GM19324 (cell line): Measurements from ENCODE around the gene PSMD11.

Source experiments
- ATAC-seq: cut with Tn5 transposase; IDR thresholded peaks from one replicate; pipeline ENCODE4 v1.9.1; 2021; ENCODE audit warnings: mild to moderate bottlenecking, moderate library complexity; ENCODE audit not compliant: unreplicated experiment, low FRiP score

Gene PSMD11

DNA sequence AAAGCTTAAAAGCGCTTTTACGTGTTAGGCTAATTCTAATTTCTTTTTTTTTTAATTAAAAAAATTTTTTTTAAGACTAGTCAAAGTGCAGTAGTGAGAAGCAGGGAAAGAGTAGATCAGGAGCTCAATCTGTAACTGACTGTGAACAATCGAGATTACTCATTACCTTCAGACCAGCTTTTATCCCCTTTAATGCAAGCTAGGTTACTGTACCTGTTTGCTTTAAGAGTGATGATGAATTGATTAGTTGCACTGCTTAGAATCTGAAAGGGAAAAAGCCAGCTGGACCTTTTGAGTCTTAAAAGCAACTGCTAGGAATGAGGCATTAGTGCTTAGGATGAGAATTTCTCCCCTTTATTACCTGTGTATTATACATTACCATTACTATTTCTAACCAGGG, 19.0 kb downstream of the PSMD11 start:
- no peak for ATAC-seq

DNA sequence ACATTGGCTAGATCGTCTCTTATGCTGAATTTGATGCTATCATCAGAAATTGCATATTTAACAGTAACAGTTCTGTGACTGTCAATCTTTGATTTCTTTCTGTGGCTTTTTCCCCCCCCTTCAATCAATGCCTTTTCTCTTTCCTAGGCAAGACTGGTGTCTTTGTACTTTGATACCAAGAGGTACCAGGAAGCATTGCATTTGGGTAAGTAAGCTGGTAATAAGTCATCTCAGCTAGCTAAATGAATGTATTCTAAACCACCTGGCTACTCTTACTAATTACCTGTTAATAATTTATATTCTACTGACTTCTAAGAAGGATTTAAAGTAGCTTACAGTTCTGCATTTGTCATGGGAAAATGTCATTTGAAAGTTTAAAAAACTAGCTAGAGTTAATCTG, 20.1 kb downstream of the PSMD11 start:
- ATAC-seq, result no peak

DNA sequence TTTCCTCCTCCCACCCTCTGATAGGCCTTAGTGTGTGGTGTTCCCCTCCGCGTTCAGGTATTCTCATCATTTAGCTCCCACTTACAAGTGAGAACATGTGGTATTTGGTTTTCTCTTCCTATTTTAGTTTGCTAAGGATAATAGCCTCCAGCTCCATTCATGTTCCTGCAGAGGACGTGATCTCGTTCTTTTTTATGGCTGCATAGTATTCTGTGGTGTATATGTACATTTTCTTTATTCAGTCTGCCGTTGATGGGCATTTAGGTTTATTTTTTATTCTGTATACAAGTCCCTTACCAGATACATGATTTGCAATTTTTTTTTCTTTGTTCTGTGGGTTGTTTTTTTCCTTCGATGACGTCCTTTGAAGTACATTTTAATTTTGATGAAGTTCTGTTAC, 23.6 kb downstream of the PSMD11 start:
- no peak for ATAC-seq

DNA sequence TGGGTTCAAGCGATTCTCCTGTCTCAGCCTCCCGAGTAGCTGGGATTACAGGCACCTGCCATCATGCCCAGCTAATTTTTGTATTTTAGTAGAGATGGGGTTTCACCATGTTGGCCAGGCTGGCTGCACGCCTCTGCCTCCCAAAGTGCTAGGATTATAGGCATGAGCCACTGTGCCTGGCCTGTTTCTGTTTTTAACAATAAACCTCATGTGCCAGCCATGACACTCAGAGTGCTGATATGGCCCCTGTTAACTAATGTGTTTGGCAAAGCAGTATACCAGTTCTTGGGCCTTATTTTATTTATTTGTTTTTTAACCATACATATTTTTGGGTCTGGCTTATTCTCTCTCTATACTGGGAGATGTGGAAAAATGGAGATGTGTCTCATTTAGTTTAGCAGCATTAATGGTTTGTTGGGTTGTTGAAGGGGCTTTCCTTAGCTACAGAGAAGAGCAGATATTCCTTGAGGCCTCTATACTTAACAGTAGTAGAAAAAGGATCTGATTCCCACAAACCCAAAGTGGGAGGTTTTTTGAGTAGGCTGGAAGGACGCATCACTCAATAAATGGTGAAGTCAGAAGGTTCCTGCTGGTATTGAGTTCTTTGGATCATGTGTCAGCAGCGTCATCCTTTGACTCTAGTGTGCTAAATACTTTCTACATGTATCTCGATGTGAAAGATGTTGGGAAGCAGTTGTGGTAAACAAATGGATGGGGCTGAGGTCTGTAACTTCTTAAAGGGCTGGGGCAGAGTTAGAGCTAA, 26.3 kb downstream of the PSMD11 start:
- ATAC-seq, result no peak

DNA sequence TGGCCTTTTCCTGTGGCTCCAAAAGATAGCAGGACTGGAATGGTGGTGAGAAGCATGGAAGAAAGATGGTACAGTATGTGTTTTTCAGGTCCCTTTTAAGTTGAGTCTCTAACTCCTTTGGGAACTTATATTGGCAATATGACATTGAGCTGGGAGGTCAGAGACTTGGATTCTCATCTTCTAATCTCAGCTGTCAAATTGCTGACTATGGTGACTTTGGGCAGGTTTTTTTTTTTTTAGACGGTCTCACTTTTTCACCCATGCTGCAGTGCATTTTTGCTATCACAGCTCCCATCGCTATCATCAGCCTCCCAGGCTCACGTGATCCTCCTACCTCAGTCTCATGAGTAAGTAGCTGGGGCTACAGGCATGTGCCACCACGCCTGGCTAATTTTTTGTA, 27.3 kb downstream of the PSMD11 start:
- no peak for ATAC-seq

DNA sequence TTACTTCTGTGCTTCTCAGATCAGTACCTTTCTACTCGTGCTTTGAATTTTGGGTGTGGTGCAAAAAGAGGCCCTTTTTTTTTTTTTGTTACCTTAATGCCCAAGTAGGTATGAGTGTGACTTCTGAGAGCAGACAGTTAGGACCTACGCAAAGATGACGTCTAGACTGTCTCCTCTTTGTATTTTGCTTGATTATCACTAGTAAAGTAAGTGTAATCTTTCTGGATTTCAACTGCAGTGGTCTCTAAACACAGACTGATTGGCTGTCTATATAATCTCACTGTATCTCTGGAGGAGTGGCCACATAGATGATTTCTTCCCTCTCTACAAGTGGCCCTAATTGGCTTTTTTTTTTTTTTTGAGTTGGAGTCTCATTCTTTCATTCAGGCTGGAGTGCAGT, 30.9 kb downstream of the PSMD11 start:
- ATAC-seq, result no peak

DNA sequence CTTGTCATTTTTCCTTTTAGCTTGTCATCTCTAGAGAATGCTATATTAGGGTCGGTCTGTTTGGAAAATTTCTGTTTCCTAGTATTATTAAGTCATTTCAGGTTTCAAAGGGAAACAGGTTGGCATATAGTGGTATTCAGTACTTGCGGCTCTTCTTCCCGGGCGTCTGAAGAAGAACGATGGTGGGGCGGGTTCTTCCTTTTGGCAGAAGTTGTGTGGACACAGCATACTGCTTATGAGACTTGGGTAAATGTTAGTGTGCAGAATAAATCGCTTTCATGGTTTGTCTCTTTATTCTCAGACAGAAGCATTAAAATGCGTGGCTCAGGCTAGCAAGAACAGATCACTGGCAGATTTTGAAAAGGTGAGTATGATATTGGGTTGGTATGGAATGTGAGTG, 32.9 kb downstream of the PSMD11 start:
- no peak for ATAC-seq

DNA sequence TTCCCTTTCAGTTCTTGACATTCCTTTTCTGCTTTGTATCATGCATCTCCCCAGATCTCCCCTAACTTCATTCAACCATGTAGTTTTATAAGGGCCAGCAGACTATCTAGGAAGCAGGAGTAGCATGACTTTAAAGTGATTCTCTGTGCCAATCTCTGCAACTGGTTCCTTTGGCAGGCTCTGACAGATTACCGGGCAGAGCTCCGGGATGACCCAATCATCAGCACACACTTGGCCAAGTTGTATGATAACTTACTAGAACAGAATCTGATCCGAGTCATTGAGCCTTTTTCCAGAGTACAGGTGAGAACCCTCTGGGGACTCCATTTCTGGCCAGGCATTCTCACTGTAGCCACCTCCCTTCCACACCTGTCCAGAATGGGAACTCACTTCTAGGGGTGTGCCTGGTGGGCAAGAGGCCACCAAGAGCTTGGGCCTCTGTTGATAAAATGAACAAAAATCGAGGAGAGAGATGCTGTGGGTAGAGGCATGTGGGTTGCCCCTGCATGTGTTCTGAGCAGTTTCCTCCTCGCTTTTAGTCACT, 34.8 kb downstream of the PSMD11 start:
- no peak for ATAC-seq

DNA sequence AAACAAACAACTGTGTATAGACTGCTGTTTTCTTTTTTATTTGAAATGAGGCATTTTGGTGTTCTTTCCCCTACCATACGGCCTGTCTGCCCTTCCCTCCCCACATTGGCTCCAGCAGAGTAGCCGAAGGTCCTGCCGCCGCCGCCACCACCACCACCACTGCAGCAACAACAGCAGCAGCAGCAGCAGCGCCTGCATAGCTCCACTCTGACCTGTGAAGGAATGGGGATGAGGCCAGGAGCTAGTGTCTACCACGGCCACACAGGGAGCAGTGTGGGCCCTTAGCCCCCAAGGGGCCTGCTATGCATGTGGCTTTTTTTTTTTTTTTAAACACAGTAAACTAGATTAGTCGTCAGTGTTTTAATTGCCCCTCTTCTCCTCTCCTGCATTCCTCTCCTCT, 36.9 kb downstream of the PSMD11 start:
- ATAC-seq, result no peak

DNA sequence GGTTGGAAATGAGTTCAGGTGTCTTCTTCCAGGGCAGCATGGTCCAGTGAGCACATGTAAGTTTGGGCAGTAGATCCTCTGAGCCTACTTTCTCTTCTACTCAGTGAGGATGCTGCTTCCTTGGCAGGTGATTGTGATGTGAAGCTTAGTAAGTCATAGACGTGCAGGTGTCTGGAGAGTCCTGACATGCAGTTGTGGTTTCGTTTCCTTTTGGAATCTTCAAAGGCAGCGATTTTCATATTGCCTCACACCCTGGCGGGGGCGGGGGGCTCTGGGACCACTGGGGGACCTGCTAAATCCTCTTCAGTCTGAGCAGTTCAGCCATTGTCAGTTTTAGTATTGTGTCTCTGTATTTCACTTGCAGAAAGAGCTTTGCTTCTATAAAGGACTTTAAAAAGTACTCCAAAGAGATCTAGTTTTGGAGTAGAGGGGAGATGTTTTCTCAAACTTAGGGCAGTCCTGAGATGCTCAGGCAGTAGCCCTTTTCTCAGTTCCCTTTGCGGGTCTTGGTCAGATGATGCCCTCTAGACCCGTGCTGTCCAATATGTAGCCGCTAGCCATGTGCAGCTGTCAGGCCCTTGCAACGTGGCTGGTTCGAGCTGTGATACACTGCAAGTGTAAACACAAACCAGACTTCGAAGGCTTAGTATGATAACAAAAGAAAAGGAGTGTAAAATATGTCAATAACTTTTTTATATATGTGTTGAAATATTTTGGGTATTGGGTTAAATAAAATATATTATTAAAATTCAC, 38.4 kb downstream of the PSMD11 start:
- ATAC-seq, result no peak

DNA sequence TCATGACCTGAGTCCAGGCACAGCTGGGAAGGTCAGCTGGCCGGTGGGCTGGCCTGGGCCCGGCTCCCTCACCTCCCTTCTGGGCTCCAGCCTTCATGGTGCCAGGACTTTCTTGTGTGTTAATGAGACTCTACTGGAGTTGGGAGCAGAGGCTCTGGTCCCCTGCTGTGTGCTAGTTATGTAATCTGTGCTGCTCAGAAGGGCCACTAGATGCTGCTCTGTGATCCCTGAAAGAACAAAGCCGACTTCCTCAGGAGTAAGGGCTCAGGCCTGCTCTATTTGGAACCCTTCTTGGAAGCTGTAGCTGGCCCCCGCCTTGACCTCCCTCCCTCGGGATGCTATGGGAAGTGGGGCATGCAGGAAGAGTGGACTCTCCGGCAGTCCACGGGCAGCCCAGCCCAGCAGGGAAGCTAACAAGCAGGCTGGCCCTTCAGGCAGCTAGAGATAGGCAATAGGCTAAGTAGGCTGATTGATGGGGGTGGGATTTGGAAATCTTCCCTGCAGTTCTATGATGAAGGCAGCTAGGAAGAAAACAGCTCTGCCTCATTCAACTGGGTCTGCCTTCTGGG, 39.2 kb downstream of the PSMD11 start:
- ATAC-seq, result no peak

DNA sequence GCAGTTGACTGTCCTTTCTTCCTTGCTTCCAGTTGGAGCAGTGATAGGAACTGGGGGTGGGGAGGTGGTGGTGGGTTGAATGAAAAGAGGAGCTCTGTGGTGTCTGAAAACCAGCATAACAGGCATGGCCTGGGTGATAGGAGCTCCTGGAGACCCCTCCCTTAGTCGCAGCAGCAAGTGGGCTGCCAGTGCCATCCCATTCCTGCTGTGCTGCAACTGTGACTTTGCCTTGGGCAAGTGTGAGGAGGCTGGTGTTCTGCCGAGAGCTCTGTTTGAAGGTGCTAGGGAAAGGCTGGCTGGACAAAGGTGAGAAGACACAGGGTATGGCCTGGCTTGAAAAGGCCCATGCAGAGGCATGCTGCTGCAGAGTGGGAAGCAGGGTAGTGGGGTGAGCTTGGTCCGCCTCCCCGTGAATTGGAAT, 39.7 kb downstream of the PSMD11 start:
- no peak for ATAC-seq

DNA sequence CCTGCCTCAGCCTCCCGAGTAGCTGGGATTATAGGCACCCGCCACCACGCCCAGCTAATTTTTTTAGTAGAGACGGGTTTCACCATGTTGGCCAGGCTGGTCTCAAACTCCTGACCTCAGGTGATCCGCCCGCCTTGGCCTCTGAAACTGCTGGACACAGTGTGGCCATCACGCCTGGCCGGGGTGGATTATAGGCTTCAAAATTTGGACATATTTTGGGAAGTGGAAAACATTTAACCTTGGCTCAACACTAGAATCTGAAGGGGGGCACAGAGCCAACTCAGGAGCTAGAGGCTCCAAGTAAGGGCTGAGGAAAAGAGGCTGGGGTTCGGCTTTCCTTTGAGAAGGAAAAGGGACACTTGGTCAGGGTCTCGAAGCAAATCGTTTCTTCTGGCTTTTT, 40.3 kb downstream of the PSMD11 start:
- ATAC-seq, result no peak

DNA sequence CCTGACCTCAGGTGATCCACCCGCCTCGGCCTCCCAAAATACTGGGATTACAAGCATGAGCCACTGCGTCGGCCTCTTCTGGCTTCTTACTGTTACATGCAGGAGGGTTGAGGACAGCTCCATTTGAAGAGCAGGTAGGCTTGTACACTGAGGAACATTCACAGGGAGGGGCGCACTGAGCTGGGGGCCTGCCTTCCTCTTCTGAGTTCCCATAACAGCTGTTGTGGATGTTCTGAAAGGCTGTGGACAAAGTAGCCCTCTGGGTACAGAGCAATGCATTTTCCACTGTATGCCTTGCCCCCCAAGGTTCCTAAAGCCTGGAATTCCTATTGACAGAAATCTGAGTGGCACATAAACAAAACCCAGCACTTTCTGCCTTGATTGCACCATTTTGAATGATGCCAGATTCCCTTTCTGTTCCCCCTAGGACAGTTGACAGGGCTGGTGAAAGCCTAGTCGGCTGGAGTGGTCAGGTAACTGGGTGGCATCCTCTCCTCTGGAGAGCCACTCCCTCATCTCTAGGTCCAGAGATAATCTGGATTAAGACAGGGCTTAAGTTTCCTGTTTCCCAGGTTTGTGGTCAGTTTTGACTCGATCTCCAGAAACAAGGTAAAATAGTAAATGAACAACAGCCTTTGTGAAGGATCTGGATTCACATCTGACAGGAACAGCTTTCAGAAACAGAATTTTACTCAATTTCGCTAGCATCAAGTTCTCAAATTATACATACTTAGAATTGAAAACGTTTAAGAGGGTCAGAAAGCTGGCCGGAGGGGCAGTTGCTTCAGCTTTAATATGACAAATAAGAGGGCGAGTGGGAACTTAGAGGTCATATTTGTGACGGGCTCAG, 41.2 kb downstream of the PSMD11 start:
- ATAC-seq, result no peak

DNA sequence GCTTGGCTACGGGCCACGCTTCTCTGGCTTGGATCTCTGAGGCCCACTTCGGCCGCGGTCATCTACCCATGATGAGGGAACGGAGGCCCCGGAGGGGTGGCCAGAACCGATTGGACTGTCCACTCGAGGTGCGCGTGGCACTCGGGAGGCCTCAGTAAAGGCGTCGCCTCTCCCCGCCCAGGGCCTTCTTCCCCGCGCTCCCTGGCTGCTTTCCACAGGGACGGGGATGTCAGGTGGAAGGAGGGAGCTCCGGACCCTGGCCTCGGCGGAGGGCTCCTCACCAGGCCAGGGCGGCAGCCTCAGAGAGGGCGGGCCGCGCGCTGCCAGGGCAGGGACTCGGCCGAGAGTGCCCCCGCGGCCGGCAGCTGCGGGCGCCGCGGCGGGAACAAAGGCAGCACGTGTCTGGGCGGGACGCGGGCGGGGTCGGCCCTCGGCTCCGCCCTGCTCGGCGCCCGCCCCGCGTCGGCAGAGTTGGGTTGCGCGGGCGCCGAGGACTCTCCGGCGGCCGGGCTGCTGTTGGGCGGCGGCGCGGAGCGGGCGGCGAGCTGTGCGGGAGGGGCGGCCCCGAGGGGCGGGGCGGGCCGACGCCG, 41.9 kb downstream of the PSMD11 start:
- ATAC-seq, result peak; percentile 41

DNA sequence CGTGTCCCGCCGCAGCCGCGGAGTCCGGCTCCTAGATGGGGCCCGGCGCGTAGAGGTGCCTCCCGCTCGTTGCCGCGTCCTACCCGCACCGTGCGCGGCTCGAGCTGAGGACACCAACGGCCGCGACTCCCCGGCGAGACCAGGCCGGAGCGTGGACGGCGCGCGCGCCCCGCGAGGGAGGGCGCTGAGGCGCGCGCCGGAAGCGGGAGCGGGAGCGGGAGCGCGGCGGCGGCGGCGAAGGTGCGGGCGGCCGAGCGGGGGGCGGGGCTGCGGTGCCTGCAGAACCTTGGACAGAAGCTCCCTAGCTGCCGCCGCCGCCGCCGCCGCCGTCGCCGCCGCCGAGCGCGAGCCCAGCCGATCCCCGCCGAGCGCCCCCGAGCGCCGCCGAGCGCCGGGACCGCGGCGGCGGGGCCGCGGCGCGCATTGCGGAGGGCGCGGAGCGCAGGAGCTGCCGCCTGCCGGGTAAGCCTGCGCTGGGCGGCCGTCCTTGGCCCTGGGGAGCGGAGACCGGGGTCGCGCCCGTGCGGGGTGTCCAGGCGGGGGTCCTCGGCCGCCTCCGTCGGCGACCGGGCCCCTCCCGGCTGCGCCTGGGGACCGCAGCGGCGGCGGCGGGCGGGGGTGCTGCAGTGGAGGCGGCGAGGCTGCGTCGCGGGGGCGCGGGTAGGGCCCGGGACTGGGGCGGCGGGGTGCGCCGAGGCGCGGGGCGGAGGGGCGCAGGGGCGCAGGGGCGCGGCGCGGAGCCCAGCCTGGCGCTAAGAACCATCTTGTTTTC, 42.6 kb downstream of the PSMD11 start, which contains the start of gene CDK5R1:
Gene CDK5R1, plus strand, starts transcription at position 293 of the 772 bp plus-strand sequence. CDS start 628 bp downstream, outside the sequence.
- peak; percentile 33 for ATAC-seq

DNA sequence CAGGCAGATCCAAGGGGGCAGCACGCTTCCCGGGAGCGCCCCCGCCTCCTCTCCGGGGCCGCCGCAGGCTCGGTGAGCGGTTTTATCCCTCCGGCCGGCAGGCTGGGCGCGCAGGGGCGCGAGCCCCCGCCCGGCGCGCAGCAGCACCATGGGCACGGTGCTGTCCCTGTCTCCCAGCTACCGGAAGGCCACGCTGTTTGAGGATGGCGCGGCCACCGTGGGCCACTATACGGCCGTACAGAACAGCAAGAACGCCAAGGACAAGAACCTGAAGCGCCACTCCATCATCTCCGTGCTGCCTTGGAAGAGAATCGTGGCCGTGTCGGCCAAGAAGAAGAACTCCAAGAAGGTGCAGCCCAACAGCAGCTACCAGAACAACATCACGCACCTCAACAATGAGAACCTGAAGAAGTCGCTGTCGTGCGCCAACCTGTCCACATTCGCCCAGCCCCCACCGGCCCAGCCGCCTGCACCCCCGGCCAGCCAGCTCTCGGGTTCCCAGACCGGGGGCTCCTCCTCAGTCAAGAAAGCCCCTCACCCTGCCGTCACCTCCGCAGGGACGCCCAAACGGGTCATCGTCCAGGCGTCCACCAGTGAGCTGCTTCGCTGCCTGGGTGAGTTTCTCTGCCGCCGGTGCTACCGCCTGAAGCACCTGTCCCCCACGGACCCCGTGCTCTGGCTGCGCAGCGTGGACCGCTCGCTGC, 43.3 kb downstream of the PSMD11 start:
- ATAC-seq, result peak; percentile 15

DNA sequence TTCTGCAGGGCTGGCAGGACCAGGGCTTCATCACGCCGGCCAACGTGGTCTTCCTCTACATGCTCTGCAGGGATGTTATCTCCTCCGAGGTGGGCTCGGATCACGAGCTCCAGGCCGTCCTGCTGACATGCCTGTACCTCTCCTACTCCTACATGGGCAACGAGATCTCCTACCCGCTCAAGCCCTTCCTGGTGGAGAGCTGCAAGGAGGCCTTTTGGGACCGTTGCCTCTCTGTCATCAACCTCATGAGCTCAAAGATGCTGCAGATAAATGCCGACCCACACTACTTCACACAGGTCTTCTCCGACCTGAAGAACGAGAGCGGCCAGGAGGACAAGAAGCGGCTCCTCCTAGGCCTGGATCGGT, 43.9 kb downstream of the PSMD11 start:
- ATAC-seq, result no peak
